ENCODE results near the gene PVRIG.
A peak's percentile ranks its signal among the peaks of the same experiment; 100 is the strongest.
"Not testable (repeated sequence)": the region's sequence is repeated elsewhere in the genome, so short reads cannot be mapped to it uniquely, and the experiment has no call there.

Gene PVRIG

DNA sequence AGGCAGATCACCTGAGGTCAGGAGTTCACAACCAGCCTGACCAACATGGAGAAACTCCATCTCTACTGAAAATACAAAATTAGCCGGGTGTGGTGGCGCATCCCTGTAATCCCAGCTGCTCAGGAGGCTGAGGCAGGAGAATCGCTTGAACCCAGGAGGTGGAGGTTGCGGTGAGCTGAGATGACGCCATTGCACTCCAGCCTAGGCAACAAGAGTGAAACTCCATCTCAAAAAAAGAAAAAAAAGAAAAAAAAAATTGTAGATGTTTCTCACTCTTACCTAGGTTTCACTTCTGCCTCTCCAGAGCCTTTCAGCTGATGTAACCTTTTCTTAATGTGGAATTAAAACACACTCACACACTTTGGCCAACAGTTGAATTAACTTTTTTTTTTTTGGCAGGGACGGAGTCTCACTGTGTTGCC lies 23.8 kb upstream of the PVRIG start:
- not testable (repeated sequence) for DNase-seq

DNA sequence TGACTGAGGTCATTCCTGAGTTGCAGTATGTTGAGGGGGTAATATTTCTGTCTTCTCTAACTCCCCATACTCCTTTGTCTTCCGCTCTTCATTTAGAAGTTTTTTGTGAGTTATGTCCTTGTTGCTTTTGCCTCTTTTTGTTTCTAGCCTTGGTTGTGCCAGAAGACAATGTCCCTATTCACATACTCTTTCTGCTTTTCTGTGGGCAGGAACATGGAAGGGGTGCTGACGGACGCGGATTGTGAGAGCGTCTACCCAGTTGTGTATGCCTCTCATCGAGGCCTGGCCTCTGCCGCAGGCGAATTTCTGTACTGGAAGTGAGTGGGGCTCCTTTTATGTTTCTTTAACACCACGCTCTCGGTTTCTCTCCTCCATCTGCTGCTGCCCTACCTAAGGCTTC lies 21.5 kb upstream of the PVRIG start:
- no peak for DNase-seq

GRCh38 chr7:100200693-100201092 lies 19.1 kb upstream of the PVRIG start:
- DNase-seq = no peak

DNA sequence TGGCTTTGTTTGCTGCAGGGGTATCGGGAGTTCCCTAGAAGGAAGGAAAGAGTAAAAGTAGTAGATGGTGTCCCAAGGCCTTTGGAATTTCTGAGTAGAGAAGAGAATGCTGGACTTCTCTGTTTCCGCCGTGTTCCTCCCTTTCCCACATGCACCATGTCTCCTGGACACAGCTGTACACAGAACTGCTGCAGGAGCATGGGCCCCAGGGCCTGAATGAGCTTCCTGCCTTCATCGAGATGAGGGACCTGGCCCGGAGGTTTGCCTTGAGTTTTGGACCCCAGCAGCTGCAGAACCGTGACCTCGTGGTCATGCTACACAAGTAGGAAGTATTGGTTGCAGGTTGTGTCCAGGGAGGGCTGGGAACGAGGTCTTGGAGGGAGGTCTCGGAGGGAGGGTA lies 15.3 kb upstream of the PVRIG start:
- DNase-seq = no peak

DNA sequence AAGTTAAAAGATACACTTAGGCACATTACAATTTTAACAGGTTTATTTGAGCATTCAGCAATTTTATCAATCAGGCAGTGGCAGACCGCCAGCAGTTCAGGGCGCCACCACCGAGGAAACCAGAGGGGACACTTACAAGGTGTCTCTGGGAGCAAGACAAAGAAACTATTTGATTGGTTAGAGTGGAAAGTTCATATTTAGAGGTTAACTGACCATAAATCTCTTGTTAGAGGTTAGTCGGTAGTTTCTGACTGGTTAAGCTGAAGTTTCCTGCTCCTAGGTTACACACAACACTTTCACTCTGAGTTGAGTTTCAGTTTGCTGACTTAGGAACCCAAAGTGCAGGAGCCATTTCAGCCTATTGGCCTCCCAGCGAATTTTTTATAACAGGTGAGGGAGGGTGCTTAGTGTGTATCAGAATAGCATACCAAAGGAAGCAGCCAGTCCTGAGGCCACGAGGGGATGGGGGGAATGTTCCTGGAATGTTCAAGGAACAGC lies 10.8 kb upstream of the PVRIG start:
- no peak for DNase-seq

DNA sequence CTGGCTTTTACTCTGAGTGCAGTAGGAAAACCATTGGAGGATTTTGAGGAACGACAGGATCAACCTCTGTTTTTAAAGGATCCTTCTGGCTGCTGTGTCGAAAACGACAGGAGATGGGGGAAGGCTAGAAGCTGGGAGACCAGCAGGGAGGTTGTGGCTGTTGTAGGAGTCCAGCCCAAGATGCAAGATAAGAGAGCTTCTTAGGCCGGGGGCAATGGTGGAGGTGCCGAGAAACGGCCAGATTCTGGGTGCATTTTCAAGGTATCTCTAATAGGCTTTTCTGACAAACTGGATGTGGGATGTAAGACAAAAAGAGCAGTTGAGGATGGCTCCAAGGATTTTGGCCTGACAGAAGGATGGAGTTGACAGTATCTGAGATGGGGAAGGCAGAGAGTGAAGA lies 10.3 kb upstream of the PVRIG start:
- DNase-seq = no peak

- DNase-seq = no peak
These were observed 8.9 kb upstream of the PVRIG start for GRCh38 chr7:100210805-100211204.

- DNase-seq = no peak
These were observed 8.4 kb upstream of the PVRIG start for GRCh38 chr7:100211342-100211780.

DNA sequence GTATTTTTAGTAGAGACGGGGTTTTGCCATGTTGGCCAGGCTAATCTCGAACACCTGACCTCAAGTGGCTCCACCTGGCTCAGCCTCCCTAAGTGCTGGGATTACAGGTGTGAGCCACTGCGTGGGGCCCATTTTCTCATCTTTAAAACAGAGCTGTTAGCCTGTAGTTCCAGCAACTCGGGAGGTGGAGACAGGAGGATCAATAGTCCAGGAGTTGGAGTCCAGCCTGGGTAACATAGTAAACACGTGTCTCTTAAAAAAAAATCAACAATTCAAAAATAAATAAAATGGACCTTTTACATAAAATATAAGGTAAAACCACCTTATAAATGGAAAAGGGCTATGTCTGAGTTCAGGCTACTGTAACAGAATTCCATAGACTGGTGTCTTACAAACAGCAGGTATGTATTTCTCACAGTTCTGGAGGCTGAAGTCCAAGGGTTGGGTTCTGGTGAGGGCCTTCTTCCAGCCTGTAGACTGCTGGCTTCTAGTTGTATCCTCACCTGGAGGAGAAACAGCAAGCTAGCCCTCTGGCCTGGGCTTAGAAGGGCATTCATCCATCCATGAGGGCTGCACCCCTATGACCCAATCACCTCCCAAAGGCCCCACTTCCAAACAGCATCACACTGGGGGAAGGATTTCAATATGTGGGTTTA lies 7.0 kb upstream of the PVRIG start:
- DNase-seq = no peak

DNA sequence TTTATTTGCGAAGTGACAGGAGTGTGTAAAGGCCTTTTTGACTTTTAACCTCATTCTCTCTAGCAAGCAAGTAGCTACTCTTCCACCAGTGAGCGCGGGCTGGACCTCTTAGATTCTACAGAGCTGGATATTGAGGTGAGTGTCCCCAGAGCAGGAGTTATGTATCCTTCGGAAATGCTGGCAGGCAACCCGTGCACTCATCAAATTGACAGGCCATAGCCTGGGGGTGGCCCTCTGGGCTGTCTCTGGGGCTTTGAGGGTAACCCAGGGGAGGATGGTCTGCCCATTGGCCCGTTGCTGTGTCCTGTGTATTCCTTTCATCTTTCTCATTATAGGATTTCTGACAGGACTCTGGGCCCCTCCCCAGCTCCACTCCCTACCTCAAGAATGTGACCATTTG lies 6.1 kb upstream of the PVRIG start:
- DNase-seq = no peak

DNA sequence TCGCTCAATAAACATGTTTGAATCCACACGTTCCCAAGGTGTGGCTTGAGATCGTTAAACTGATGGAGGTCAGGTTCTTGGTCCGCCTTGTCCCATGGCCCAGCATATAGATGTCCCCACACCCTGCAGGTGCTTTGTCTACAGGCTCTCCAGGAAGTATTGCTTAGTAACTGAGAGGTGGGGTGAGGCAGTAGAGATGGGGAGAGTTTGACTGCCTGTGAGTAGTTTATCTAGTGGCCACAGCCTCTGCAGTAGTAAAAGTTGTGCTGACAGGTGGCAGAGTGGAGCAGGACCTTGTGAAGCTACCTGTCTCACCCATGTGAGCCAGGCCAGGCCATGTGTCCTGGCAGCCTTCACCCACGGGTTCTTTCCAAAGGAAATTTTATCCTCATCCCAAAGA lies 5.4 kb upstream of the PVRIG start:
- DNase-seq = not testable (repeated sequence)

- DNase-seq = no peak
These were observed 3.9 kb upstream of the PVRIG start for GRCh38 chr7:100215895-100216294.

DNA sequence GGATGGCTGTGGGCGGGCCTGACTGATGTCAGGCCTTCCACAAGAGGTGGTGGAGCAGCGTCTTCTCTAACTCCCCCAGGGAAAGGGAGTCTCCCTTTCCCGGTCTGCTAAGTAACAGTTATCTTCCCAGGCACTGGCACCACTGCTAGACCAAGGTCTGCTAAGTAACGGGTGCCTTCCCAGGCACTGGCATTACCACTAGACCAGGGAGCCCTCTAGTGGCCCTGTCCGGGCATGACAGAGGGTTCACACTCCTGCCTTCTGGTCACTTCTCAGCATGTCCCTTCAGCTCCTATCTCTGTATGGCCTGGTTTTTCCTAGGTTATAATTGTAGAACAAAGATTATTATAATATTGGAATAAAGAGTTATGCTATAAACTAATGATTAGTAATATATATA lies 1.8 kb upstream of the PVRIG start:
- peak; percentile 49 to 76 (median 62) for DNase-seq

- DNase-seq = no peak
These were observed 445 bp upstream of the PVRIG start for GRCh38 chr7:100219271-100219737.

GRCh38 chr7:100220586-100221230 lies 959 bp downstream of the PVRIG start:
- no peak for DNase-seq

DNA sequence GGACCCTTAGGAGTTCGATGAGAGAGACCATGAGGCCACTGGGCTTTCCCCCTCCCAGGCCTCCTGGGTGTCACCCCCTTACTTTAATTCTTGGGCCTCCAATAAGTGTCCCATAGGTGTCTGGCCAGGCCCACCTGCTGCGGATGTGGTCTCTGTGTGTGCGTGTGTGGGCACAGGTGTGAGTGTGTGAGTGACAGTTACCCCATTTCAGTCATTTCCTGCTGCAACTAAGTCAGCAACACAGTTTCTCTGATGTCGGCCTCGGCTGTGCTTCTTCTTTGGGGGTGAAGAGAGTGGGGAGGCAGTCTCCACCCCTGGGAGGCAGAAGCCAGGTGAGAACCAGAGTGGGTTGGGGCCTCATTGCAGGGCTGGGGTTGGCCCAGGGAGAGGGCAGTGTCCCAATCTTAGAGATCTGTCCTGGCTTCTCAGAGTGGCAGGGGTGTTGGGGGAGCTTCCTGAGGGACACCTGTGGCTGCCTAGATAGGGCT lies 1.5 kb downstream of the PVRIG start:
- peak; percentile 20 to 66 (median 60) for DNase-seq

- DNase-seq = no peak
These were observed 2.2 kb downstream of the PVRIG start for GRCh38 chr7:100221767-100222444.

GRCh38 chr7:100222445-100223132 lies 2.8 kb downstream of the PVRIG start:
- no peak for DNase-seq

GRCh38 chr7:100223376-100223927 lies 3.7 kb downstream of the PVRIG start:
- DNase-seq = not testable (repeated sequence)

- not testable (repeated sequence) for DNase-seq
These were observed 5.1 kb downstream of the PVRIG start for GRCh38 chr7:100224891-100225290.

- DNase-seq = not testable (repeated sequence)
These were observed 15.0 kb downstream of the PVRIG start for GRCh38 chr7:100234660-100235317.

DNA sequence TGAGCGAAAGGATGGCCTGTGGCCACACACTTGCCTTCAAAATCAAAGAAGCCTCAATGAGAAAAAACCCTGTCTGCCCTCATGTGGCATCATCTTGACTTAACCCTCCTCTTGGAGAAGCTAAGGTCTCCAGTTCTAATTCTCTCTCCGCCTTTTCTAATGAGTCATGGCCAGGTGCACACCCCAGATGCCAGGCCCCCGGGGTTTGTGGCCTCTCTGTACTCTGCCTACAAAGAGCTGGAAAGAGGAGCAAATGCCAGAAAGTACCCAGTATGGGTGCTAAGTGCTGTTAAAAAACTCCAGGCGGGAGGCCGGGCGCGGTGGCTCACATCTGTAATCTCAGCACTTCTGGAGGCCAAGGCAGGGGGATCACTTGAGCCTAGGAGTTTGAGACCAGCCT lies 20.2 kb downstream of the PVRIG start:
- DNase-seq = not testable (repeated sequence)

All from activated naive CD4-positive, alpha-beta T cell (primary cell).